WTC11 (cell line): ENCODE results near the gene ZSCAN9. TPM values are rescaled to one million over a fixed set of nuclear protein-coding genes. Genes with fewer than 3 reads are reported as not detected.

Experiments used
- ATAC-seq: fragments of 200-7000 bp; cut with Tn5 transposase; 2 replicates; pipeline ENCODE4 v1.10.0; 2021; ENCODE audit warnings: mild to moderate bottlenecking, moderate library complexity
- CTCF ChIA-PET: fragments of 300-600 bp; sonication (Branson Sonifier 250); formaldehyde crosslinking; loops from one replicate; lab custom pipeline; 2021; ENCODE audit warnings: antibody characterized with exemption; lab: Charles Lee
- POLR2A ChIA-PET: fragments of 350-600 bp; sonication (Branson Sonifier 250); formaldehyde crosslinking; loops from one replicate; lab custom pipeline; 2021; ENCODE audit warnings: antibody characterized with exemption; lab: Charles Lee
- DNase-seq: peaks from one replicate; pipeline ENCODE4 v3.0.0; 2021; ENCODE audit warnings: low spot score
- H3K27ac Mint-ChIP-seq: 2 replicates; pipeline ENCODE4 v1.8.0; 2021; ENCODE audit warnings: mixed read lengths
- H3K27me3 Mint-ChIP-seq: 2 replicates; pipeline ENCODE4 v1.8.0; 2021; ENCODE audit warnings: low read depth, mild to moderate bottlenecking, moderate library complexity, mixed read lengths
- H3K36me3 Mint-ChIP-seq: 2 replicates; pipeline ENCODE4 v1.8.0; 2021; ENCODE audit warnings: mixed read lengths
- H3K4me1 Mint-ChIP-seq: 2 replicates; pipeline ENCODE4 v1.8.0; 2022; ENCODE audit warnings: mixed read lengths
- H3K4me3 Mint-ChIP-seq: 2 replicates; pipeline ENCODE4 v1.8.0; 2021; ENCODE audit warnings: mild to moderate bottlenecking, moderate library complexity, mixed read lengths
- H3K9me3 Mint-ChIP-seq: 2 replicates; pipeline ENCODE4 v1.8.0; 2021; ENCODE audit warnings: mixed read lengths
- AR ChIP-seq: fragments of 250-450 bp; sonication (Bioruptor Pico); IDR thresholded peaks from 2 replicates; pipeline ENCODE4 v1.9.0; 2021; ENCODE audit warnings: mild to moderate bottlenecking
- ATF6 ChIP-seq: sonication (generic); formaldehyde crosslinking; IDR thresholded peaks from 2 replicates; pipeline ENCODE4 v1.8.1; 2023; ENCODE audit warnings: mild to moderate bottlenecking, missing genetic modification reagents
- E2F5 ChIP-seq: sonication (generic); formaldehyde crosslinking; IDR thresholded peaks from 2 replicates; pipeline ENCODE4 v1.8.1; 2022; ENCODE audit warnings: mild to moderate bottlenecking, moderate library complexity, missing genetic modification reagents
- FOXJ3 ChIP-seq: sonication (generic); formaldehyde crosslinking; IDR thresholded peaks from 2 replicates; pipeline ENCODE4 v1.9.0; 2021; ENCODE audit warnings: missing genetic modification reagents, mild to moderate bottlenecking, borderline replicate concordance
- GABPB1 ChIP-seq: sonication (generic); formaldehyde crosslinking; IDR thresholded peaks from 2 replicates; pipeline ENCODE4 v1.8.1; 2023; ENCODE audit warnings: mild to moderate bottlenecking, missing genetic modification reagents
- GRHL2 ChIP-seq: fragments of 250-450 bp; sonication (Bioruptor Pico); IDR thresholded peaks from 2 replicates; pipeline ENCODE4 v1.8.0; 2022; ENCODE audit warnings: mild to moderate bottlenecking, moderate library complexity; ENCODE audit not compliant: insufficient replicate concordance, severe bottlenecking
- GTF2I ChIP-seq: fragments of 250-450 bp; sonication (Bioruptor Pico); conservative IDR thresholded peaks from 2 replicates; pipeline ENCODE4 v1.4.0; 2021; ENCODE audit warnings: mild to moderate bottlenecking
- MAX ChIP-seq: sonication (generic); formaldehyde crosslinking; IDR thresholded peaks from 2 replicates; pipeline ENCODE4 v1.8.0; 2022; ENCODE audit warnings: mild to moderate bottlenecking, missing genetic modification reagents
- NFYB ChIP-seq: sonication (generic); formaldehyde crosslinking; conservative IDR thresholded peaks from 2 replicates; pipeline ENCODE4 v1.8.0; 2022; ENCODE audit warnings: low read depth, missing genetic modification reagents
- OVOL2 ChIP-seq: fragments of 250-450 bp; sonication (Bioruptor Pico); IDR thresholded peaks from 2 replicates; pipeline ENCODE4 v1.9.0; 2021; ENCODE audit warnings: mild to moderate bottlenecking, borderline replicate concordance
- TP53 ChIP-seq: sonication (generic); formaldehyde crosslinking; IDR thresholded peaks from 2 replicates; pipeline ENCODE4 v1.8.1; 2023; ENCODE audit warnings: mild to moderate bottlenecking, missing genetic modification reagents
- ZBTB43 ChIP-seq: sonication (generic); formaldehyde crosslinking; IDR thresholded peaks from 2 replicates; pipeline ENCODE4 v1.8.1; 2023; ENCODE audit warnings: mild to moderate bottlenecking, missing genetic modification reagents
- ZNF317 ChIP-seq: sonication (generic); formaldehyde crosslinking; IDR thresholded peaks from 2 replicates; pipeline ENCODE4 v1.8.1; 2023; ENCODE audit warnings: low read depth, mild to moderate bottlenecking, moderate library complexity, missing genetic modification reagents, borderline replicate concordance
- ZNF425 ChIP-seq: fragments of 250-450 bp; sonication (Bioruptor Pico); conservative IDR thresholded peaks from 2 replicates; pipeline ENCODE4 v1.9.0; 2021; ENCODE audit warnings: mild to moderate bottlenecking
- ZNF671 ChIP-seq: fragments of 250-450 bp; sonication (Bioruptor Pico); IDR thresholded peaks from 2 replicates; pipeline ENCODE4 v1.8.0; 2021; ENCODE audit warnings: mild to moderate bottlenecking
- total RNA-seq: library from RNA; stranded (reverse); gene quantifications from 3 replicates; pipeline ENCODE4 v1.2.3, GENCODE V29; 2021
- TF ChIP-seq, protein P1 (sequence below): fragments of 250-450 bp; sonication (Bioruptor Pico); IDR thresholded peaks from 2 replicates; pipeline ENCODE4 v1.9.0; 2021; ENCODE audit warnings: mild to moderate bottlenecking
- TF ChIP-seq, protein P2 (sequence below): fragments of 200-600 bp; IDR thresholded peaks from 2 replicates; pipeline ENCODE4 v1.8.0; 2022; ENCODE audit warnings: antibody characterized with exemption
- TF ChIP-seq, protein P3 (sequence below): sonication (generic); formaldehyde crosslinking; conservative IDR thresholded peaks from 2 replicates; pipeline ENCODE4 v1.8.1; 2022; ENCODE audit warnings: mild to moderate bottlenecking, missing genetic modification reagents

Gene ZSCAN9
- total RNA-seq, 1 experiment from 2014 or later: 15.1 TPM

- TF ChIP-seq ATF6 (CRISPR knock-in tag) (no peak), E2F5 (CRISPR knock-in tag) (no peak), MAX (CRISPR knock-in tag) (no peak), ZNF317 (CRISPR knock-in tag) (no peak)
- TF ChIP-seq, protein P1, sequence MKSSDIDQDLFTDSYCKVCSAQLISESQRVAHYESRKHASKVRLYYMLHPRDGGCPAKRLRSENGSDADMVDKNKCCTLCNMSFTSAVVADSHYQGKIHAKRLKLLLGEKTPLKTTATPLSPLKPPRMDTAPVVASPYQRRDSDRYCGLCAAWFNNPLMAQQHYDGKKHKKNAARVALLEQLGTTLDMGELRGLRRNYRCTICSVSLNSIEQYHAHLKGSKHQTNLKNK (CRISPR knock-in tag): no peak
Measured at GRCh38 chr6:28208111-28208659, 16.9 kb upstream of the ZSCAN9 start (continued).

GRCh38 chr6:28209753-28210535, 15.1 kb upstream of the ZSCAN9 start:
- DNase-seq (no peak), ATAC-seq (no peak)
- Mint-ChIP-seq H3K4me3 (no peak overlapping the region), H3K27ac (no peak overlapping the region), H3K4me1 (peaks cover 31% of the 10 kb centered on the region), H3K27me3 (peaks cover 98% of the 10 kb centered on the region), H3K9me3 (no peaks in the 10 kb centered on the region), H3K36me3 (no peaks in the 10 kb centered on the region)
- ChIA-PET CTCF (no interaction called here), POLR2A (no interaction called here)
- TF ChIP-seq TP53 (CRISPR knock-in tag): no peak
- no peak for TF ChIP-seq AR
- TF ChIP-seq, protein P2, sequence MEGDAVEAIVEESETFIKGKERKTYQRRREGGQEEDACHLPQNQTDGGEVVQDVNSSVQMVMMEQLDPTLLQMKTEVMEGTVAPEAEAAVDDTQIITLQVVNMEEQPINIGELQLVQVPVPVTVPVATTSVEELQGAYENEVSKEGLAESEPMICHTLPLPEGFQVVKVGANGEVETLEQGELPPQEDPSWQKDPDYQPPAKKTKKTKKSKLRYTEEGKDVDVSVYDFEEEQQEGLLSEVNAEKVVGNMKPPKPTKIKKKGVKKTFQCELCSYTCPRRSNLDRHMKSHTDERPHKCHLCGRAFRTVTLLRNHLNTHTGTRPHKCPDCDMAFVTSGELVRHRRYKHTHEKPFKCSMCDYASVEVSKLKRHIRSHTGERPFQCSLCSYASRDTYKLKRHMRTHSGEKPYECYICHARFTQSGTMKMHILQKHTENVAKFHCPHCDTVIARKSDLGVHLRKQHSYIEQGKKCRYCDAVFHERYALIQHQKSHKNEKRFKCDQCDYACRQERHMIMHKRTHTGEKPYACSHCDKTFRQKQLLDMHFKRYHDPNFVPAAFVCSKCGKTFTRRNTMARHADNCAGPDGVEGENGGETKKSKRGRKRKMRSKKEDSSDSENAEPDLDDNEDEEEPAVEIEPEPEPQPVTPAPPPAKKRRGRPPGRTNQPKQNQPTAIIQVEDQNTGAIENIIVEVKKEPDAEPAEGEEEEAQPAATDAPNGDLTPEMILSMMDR: no peak
- no peak for TF ChIP-seq GABPB1 (CRISPR knock-in tag)
- TF ChIP-seq, protein P3, sequence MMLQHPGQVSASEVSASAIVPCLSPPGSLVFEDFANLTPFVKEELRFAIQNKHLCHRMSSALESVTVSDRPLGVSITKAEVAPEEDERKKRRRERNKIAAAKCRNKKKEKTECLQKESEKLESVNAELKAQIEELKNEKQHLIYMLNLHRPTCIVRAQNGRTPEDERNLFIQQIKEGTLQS: no peak
- no peak for TF ChIP-seq GRHL2 (CRISPR knock-in tag)
- TF ChIP-seq ZNF671 (CRISPR knock-in tag): no peak
- no peak for TF ChIP-seq ZNF425 (CRISPR knock-in tag)
- no peak for TF ChIP-seq NFYB (CRISPR knock-in tag)
- no peak for TF ChIP-seq FOXJ3 (CRISPR knock-in tag)
- no peak for TF ChIP-seq ZBTB43 (CRISPR knock-in tag)
- no peak for TF ChIP-seq OVOL2 (CRISPR knock-in tag)
- TF ChIP-seq GTF2I (CRISPR knock-in tag): no peak
